Measurements from ENCODE around the gene RPS14. TPM values are rescaled to one million over a fixed set of nuclear protein-coding genes. Genes with fewer than 3 reads are reported as not detected.
"Not testable (repeated sequence)": the region's sequence is repeated elsewhere in the genome, so short reads cannot be mapped to it uniquely, and the experiment has no call there.

The RPS14 gene
- polyA plus RNA-seq, 4 donors = 1,840 to 2,407 (median 1,919) TPM

DNA sequence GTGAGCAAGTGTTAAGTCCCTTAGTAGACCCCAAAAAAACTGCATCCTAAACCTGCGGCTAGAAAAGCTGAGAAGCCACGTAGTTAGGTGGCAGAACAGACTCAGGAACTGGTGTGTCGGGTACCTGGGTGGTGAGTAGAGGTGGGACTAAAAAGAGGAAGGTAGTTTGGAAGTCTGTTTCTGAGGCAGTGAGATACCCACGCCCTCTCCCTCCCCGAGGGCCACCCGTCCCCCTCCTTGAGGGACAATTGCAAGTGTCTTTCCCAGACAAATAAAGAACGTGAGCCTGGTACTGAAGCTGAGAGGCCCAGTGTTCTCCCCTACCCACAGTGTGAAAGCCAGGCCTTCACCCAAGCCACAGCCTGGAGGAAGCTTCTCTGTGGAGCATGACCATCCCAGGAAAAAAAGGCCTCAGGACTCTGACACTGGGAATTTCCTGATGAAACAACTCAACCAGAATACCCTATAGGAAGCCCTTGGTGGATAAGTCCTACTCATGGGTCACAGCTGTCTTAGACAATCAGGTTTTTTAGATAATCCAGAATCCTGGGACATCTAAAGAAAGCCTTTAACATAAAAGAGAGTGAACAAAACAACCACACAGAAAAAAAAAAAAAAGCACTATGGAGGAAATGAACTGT lies 29.8 kb downstream of the RPS14 start:
- DNase-seq (ENCODE audit: low read depth in 4 of 4, low spot score in 2 of 4) = no peak

- not testable (repeated sequence) for DNase-seq (ENCODE audit: low read depth in 4 of 4, low spot score in 2 of 4)
These were observed 35.4 kb downstream of the RPS14 start for GRCh38 chr5:150413902-150414790.

DNA sequence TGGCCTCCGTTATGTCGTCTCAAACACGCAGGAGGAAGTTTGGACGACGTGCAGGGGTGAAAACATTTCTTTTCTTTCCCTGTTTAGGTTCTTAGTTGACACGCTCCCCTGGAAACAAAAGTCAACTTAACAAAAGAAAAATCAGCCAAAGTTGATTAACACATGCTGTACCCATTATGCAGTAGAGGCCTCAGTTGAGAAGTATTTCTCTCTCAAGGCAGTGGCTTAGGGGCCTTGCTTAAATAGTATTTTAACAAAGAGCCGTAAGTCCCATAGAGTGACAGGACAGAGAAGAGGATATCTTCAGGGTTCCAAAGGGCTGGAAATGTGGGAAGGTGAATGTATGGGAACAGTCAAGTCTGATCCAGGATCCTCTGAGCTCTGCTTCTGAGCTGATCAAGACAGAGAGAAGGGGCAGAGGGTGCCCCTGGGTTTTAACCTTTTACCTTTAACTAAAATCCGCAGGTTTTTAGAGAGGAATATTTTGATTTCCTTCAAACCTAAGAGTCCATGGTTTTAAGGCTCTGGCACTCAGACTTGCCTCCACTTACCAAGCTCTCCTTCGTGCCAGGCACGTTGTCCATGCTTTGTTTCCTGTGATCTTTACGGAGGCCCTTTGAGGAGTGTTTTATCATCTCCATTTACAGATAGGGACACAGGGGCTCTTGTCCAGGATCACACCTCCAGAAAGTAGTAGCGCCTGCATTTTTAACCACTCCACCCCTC lies 36.2 kb downstream of the RPS14 start:
- peak in 1 of 4 donors; percentile 27 for DNase-seq (ENCODE audit: low read depth in 4 of 4, low spot score in 2 of 4)

DNA sequence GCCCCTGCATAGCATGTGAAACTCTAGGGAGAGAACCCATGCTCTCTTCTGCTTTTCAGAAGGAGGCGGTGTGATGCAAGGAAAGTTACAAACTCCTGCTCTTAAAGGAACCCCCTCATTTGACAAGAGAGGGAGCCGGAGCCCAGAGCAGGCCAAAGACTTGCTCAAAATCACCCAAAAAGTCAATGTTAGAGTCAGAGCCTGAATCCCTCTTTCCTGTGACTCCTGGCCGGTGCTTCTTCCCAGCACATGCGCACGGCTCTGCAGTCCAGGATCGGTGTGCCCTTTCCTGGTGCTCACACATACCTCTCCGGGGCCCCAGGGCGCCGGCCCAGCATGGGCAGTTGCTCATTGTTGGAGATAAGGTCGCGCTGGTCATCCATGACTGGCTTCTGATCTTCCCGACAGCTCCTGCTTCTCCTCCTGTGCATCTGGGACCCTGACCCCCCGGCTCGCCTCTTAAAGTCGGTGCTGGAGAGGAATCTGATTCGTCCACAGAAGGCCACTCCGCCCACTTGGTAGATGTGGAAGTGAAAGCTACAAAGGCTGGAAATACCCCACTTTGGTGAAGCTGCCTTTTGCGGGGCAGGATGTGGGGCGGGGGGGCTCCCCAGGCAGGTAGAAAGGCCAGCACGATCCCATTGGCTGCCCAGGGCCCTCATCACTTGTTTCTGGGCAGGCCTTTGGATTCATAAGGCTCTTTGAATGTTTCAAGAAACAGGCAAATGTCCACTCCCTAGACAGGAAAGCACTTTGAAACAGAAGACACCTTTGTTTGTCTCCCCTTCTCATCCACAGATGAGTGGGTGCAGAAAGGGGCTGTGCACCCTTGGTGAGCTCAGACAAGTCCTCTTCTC lies 37.0 kb downstream of the RPS14 start, which contains the start of gene CD74:
CD74 (minus strand) TSS at position 592 of the 857 bp plus-strand sequence; CDS start at position 431, 161 bp downstream.
- DNase-seq (ENCODE audit: low read depth in 4 of 4, low spot score in 2 of 4) = peak in 3 of 4 donors; percentile 58 to 75 (median 62)

- DNase-seq (ENCODE audit: low read depth in 4 of 4, low spot score in 2 of 4) = no peak
These were observed 38.1 kb downstream of the RPS14 start for GRCh38 chr5:150411245-150411979.

DNA sequence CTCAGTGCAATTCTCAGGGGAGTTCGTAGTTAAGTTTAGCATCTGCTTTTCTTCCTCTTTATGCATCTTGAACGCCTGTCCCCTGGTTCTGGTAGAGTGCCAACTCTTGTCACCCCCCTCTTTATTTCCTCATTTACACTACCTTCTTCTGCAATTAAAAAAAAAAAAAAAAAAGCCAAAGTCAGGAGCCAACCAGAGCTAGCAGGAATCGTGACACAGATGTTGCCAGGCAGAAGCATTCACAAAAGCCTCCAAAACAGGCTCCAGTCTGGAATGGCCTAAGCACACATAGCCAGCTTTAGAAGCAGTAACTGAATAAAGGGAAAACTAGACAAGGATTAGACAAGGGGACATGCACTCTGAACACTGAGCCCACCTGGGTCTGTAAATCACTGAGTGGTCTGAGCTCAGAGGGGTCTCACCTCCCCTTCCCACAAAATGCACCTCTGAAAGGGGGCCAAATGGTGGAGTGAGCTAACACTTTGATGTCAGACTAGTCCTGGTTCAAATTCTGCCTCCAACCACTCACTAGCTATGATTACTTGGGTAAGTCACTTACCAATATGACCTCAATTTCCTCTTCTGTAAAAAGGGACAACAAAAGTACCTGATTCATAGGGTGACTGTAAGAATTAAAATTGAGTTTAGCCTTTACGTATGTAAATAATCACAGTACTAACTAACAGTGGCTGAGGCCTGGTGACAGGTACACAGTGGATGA lies 38.9 kb downstream of the RPS14 start:
- DNase-seq (ENCODE audit: low read depth in 4 of 4, low spot score in 2 of 4) = peak in 3 of 4 donors; percentile 37 to 81 (median 60)

DNA sequence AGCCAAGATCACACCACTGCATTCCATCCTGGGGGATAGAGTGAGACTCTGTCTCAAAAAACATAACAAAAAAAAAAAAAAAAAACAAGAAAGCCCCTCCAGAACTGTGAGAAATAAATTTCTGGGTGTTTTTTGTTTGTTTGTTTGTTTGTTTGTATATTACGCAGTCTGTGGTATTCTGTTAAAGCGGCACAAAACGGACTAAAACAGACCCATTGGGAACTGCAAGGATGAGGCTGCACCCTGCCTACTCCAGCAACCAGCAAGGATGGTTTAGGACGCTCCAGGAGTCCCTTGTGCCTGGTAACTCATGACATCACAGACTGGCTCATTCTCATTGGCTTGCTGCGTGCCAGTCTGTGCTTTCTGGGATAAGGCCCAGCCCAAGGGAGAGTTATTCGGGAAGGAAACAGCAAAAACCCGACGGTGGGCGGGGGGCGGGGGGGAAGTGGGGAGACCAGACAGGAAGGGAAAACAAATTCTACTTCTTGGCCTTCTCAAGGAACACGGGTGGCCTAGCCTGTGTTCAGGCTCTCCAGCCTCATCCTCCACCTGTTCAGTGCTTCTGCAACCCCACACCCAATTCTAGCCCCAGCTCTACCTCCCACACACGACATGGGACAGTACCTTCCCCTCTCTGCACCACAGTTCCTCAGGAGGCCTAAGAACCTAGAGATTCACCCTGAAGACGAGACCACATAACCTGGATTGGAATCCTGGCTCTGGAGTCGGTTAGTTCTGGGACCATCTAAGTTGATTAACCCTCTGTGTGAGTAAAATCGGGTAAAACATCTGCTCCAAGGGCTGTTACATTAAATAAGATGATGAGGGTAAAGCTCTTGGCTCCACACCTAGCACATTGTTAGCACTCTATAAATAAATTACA lies 39.7 kb downstream of the RPS14 start:
- DNase-seq (ENCODE audit: low read depth in 4 of 4, low spot score in 2 of 4) = peak in 3 of 4 donors; percentile 59 to 84 (median 76)

DNA sequence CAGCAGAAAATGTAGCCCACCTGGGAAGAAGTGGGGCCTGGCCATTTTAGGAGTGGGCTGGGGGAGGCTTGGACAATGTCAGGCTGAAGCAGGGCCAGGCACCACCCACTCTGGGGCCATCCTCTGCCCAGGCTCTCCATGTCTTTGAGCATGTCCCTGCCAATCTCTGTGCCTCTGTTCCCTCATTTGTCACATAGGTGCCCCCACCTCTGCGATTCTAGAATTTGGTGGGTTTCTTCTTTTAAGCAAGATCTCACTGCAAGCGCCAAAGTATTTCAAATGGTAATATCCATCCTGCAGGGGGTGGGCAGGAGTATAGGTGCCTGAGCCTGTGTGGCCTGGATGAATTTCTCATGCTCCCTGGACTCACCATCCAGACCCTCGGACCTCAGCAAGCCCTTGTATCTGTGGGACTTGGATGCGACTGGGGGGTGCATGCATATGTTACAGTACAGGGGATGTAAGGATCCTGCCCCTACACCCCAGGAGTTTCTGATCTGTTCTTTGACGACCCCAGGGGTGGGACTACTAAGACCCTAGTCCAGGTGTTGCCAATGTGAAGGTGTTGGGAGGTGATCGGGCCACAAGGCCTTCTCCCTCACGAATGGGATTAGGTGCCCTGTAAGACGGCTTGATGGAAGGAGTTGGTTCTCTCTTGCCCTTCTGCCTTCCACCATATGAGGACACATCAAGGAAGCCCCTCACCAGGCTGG lies 41.2 kb downstream of the RPS14 start:
- DNase-seq (ENCODE audit: low read depth in 4 of 4, low spot score in 2 of 4) = no peak

DNA sequence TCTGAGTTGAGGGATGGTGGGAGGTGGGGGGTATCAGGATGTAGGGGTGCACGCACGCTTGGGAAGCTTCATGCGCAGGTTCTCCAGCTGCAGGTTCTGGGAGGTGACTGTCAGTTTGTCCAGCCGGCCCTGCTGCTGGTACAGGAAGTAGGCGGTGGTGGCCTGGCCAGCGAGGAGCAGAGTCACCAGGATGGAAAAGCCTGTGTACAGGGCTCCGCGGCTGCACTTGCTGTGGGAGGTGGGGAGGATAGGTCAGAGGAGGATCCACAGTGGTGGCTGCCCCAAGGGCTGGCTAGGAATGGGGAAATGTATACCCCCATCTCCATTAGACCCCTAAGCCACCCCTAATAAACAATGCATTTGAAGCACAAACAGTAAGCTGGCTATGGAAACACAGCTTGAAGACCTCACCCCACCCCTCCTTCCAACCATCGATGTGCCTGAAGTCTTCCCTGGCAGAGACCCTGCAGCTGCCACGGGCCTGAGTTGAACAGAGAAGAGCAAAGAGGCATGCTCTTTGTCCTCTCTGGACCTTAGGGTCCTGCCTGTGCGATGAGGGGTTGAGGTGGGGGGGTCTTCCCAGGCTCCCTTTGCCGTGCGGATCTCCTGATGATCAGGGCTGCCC lies 42.3 kb downstream of the RPS14 start:
- no peak for DNase-seq (ENCODE audit: low read depth in 4 of 4, low spot score in 2 of 4)

GRCh38 chr5:150406723-150407095 lies 42.8 kb downstream of the RPS14 start:
- DNase-seq (ENCODE audit: low read depth in 4 of 4, low spot score in 2 of 4) = no peak

- DNase-seq (ENCODE audit: low read depth in 4 of 4, low spot score in 2 of 4) = no peak
These were observed 43.3 kb downstream of the RPS14 start for GRCh38 chr5:150406103-150406722.

GRCh38 chr5:150404941-150405816 lies 44.4 kb downstream of the RPS14 start:
- no peak for DNase-seq (ENCODE audit: low read depth in 4 of 4, low spot score in 2 of 4)

- DNase-seq (ENCODE audit: low read depth in 4 of 4, low spot score in 2 of 4) = no peak
These were observed 45.0 kb downstream of the RPS14 start for GRCh38 chr5:150404535-150404934.

- DNase-seq (ENCODE audit: low read depth in 4 of 4, low spot score in 2 of 4) = no peak
These were observed 45.4 kb downstream of the RPS14 start for GRCh38 chr5:150404121-150404520.

GRCh38 chr5:150402901-150403342 lies 46.6 kb downstream of the RPS14 start:
- DNase-seq (ENCODE audit: low read depth in 4 of 4, low spot score in 2 of 4) = no peak
